PFSK-1 (cell line): ENCODE results near the gene RNASE1.

ENCODE experiments used
- FOXP2 ChIP-seq: optimal IDR thresholded peaks from 2 replicates; pipeline ENCODE3; 2011; ENCODE audit warnings: borderline replicate concordance, control low read depth, inconsistent platforms; ENCODE audit not compliant: insufficient read depth; ENCODE audit errors: extremely low read length, extremely low read depth
- POLR2AphosphoS5 ChIP-seq: IDR thresholded peaks from 2 replicates; pipeline ENCODE4 v1.6.1; 2012; ENCODE audit warnings: low read depth, mild to moderate bottlenecking, control low read depth, low read length, moderate library complexity
- REST ChIP-seq, 2 experiments: IDR thresholded peaks; 2 replicates each; pipeline versions ENCODE4 v1.6.1 to v1.8.0; 2011 to 2012; ENCODE audit warnings: low read depth in 2 of 2, low read length in 2 of 2, control low read depth in 1 of 2, inconsistent platforms in 1 of 2, mild to moderate bottlenecking in 1 of 2, moderate library complexity in 1 of 2; ENCODE audit not compliant: insufficient read depth in 1 of 2
- SIN3A ChIP-seq: IDR thresholded peaks from 2 replicates; pipeline ENCODE4 v1.6.1; 2012; ENCODE audit warnings: mild to moderate bottlenecking, low read length, moderate library complexity, borderline replicate concordance; ENCODE audit not compliant: insufficient read depth
- TAF1 ChIP-seq: IDR thresholded peaks from 2 replicates; pipeline ENCODE4 v1.6.1; 2012; ENCODE audit warnings: low read length, control low read depth, borderline replicate concordance; ENCODE audit not compliant: insufficient read depth

The RNASE1 gene

GRCh38 chr14:20809917-20810316, 7.3 kb upstream of the RNASE1 start:
- TF ChIP-seq TAF1 (no peak), FOXP2 (no peak), REST (IDR thresholded peaks at IDR 0.05; ENCODE audit: insufficient read depth in 1 of 2, low read depth in 2 of 2, low read length in 2 of 2) (no peak), SIN3A (no peak), POLR2AphosphoS5 (no peak)

- TF ChIP-seq SIN3A: no peak
- TF ChIP-seq REST (IDR thresholded peaks at IDR 0.05; ENCODE audit: insufficient read depth in 1 of 2, low read depth in 2 of 2, low read length in 2 of 2): no peak
- no peak for TF ChIP-seq TAF1
- TF ChIP-seq POLR2AphosphoS5: no peak
- no peak for TF ChIP-seq FOXP2
Observed at GRCh38 chr14:20808162-20808483, 5.5 kb upstream of the RNASE1 start.

GRCh38 chr14:20807304-20808161, 4.9 kb upstream of the RNASE1 start:
- TF ChIP-seq REST (IDR thresholded peaks at IDR 0.05; ENCODE audit: insufficient read depth in 1 of 2, low read depth in 2 of 2, low read length in 2 of 2): no peak
- no peak for TF ChIP-seq SIN3A
- no peak for TF ChIP-seq FOXP2
- no peak for TF ChIP-seq POLR2AphosphoS5
- TF ChIP-seq TAF1: no peak

GRCh38 chr14:20805485-20805884, 2.8 kb upstream of the RNASE1 start:
- TF ChIP-seq POLR2AphosphoS5: no peak
- TF ChIP-seq FOXP2: no peak
- TF ChIP-seq SIN3A: no peak
- no peak for TF ChIP-seq TAF1
- TF ChIP-seq REST (IDR thresholded peaks at IDR 0.05; ENCODE audit: insufficient read depth in 1 of 2, low read depth in 2 of 2, low read length in 2 of 2): no peak
